ENCODE measurements around the gene DOCK10.
"Not testable (repeated sequence)": the region's sequence is repeated elsewhere in the genome, so short reads cannot be mapped to it uniquely, and the experiment has no call there.

DOCK10 gene

DNA sequence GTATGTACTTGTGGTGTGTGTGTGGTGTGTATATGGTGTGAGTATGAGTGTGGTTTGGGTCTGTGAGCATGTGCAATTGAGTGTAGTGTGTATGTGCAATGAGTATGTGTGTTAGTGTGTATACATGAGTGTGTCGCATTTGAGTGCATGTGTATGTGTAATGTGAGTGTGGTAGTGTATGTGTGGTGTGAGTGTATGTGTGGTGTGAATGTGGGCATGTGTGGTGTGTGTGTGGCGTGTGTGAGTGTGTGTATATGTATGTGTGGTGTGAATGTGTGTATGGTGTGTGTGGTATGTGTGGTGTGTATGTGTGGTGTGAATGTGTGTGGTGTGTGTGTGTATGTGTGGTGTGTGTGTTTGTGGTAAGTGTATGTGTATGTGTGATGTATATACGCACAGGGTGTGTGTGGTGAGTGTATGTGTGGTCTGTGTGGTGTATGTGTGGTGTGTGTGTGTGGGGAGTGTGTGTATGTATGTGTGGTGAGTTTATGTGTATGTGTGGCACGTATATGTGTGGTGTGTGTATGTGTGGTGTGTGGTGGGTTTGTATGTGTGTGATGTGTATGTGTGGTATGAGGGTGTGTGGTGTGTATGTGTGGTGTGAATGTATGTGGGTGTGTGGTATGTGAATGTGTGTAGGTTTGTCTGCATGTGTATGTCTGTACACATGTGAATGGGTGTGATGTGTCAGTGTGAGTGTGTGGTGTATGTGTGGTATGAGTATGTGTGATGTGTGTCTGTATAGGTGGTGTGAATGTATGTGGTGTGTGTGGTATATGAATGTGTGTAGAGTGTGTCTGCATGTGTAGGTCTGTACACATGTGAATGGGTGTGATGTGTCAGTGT, 123.4 kb downstream of the DOCK10 start:
- no peak for DNase-seq (ENCODE audit: low spot score)

DNA sequence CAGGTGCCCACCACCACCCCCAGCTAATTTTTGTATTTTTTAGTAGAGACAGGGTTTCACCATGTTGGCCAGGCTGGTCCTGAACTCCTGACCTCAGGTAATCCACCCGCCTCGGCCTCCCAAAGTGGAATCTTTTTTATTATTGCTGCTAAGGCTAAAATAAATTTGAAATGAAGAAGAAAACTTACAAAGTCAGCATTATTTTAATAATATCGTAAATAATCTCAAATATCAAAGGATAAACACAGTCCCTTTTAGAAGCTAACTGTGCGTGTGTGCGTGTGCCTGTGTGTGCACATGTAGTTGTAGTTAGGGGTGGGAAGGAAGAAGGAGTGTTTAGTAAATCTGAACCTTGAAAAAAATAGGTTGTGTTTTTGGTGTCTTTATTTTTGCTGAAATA, 125.0 kb downstream of the DOCK10 start:
- DNase-seq (ENCODE audit: low spot score): not testable (repeated sequence)

DNA sequence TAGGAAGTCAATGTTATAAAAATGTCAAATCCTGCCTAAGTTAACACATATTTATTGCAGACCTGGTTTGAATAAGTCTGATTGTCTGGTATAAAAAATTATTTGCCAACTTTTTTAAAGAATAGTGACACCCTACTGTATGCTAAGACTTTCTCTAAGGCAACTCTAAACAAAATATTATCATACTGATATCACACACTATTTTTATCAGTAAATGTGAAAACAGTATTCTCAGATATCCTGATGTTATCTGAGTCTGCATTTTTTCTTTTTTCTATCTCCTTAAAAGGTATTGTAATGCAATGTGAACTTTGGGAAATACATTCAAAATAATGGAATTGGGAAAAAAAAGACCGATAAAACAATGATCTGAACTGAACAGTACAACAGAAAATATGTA, 127.1 kb downstream of the DOCK10 start:
- no peak for DNase-seq (ENCODE audit: low spot score)

DNA sequence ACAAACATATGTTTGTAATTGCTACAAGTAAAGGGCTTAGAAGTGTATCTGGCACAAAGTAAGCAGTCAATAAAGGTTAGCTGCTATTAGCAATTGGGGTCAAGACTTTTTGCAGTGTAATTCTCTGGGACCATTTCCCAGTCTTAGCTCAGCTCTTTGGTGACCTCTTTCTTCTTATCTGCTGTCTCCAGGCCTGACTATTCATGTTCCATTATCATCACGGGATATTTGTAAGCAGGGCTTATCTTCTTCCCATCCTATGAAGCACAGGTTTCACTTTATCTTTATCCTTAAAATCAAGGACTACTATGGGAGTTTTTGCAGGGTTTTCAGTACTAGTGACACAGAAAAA, 131.7 kb downstream of the DOCK10 start:
- no peak for DNase-seq (ENCODE audit: low spot score)

DNA sequence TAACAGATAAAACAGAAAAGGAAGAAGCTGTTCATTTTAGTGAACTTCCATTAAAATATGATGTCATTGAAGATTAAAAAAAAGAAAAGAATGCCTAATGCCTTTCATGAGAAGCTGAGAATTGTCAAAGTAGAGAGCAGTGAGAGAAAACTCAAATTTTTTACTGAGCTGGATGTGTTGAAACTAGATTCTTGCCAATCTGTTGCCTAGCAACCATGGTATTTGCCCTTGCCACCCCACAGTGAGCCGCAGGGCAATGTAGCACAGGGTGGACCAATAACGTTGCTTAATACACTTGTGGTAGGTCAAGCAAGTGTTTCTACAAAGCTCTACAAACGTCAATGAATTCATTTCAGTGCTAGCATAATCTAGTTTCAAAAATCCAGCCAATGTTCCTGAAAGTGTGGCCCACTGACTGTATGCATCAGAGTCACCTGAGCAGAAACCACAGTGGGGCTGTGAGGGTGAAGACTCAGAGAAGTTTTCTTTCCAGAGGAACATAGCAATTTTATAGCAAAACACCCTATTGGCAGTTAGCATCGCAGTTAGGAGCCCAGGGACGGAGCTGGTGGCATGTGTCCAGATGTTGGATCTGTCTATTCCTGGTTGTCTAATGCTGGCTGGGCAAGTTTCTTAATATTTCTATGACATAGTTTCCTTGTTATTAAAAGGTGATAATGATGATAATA, 132.2 kb downstream of the DOCK10 start:
- DNase-seq (ENCODE audit: low spot score): peak; percentile 46

DNA sequence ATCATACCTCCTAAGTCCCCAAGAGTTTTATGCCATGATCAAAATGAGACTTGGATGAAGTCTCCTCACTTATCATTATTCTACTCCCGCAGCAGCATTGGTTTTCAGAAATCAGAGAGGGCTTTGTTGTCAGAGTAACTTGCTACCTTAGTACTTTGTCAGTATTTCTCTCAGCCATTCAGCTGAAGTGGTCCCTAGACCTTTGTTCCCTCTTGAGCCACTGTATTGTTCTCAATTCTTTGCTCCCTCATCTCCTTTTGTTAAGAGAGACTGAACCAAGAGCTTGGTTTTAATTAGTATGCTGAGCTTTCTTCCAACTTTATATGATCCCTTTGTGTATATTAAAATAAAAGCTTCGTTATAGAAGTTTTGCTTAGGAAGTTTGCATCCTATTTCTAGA, 133.4 kb downstream of the DOCK10 start:
- DNase-seq (ENCODE audit: low spot score): no peak

DNA sequence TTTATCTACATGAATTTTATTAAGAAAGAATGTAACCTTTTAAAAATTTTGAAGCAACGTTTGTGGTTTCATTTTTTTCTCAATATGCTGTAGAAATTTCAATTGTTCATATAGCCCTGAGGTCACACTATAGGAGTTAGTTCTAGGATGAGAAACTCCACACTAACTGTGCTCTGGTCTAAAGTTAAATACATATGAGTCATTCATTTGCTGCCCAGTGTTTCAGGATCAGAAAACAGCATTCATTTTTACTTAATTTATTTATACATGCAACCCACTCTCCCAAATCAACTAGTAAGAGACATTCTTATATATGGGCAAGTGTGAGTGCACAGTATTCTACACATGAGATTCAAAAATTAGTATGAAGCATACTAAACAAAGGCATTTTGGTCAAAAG, 137.9 kb downstream of the DOCK10 start:
- DNase-seq (ENCODE audit: low spot score): no peak

DNA sequence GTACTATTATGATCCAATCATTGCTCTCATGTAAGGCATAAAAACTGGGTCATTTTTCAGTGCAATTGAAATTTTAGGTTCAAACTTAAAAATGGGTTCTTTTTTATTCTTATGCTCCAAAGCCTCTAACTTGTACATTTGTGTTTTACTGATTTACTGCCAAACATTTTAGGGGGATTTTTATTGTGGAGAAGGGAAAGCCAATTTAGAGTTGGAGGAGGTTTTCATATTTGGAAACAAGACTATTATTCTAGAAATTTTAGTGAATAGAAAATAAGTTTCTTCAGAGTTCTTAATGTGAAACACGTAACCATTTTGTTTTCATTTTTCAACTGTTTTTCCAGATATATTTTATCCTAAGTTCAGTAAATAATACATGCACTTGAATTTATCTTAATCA, 138.6 kb downstream of the DOCK10 start:
- no peak for DNase-seq (ENCODE audit: low spot score)

DNA sequence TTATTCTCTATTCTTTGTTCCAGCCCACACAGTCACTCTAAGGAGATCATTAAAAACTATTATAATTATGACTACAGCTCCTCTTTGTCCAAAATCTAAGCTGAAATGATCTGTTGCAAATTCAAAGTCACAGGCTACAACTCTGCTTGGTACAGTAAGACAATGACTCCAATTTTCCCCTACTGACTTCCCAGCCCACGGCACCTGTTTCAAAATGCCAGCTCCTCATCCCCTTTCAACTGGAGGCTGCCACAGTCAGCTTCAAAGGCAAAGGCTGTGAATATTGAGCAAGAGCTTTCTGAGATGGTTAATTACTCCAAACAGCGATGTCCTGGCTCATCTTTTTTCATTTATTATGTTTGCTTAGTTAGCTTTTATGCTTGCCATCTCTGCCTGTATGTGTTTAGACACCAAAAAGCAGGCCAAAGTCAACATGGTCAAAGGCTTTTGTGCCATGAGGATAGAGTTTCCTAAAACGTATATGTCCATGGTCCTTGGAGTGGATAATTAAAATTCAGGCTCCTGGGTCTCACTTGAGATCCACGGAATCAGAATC, 141.1 kb downstream of the DOCK10 start:
- no peak for DNase-seq (ENCODE audit: low spot score)

DNA sequence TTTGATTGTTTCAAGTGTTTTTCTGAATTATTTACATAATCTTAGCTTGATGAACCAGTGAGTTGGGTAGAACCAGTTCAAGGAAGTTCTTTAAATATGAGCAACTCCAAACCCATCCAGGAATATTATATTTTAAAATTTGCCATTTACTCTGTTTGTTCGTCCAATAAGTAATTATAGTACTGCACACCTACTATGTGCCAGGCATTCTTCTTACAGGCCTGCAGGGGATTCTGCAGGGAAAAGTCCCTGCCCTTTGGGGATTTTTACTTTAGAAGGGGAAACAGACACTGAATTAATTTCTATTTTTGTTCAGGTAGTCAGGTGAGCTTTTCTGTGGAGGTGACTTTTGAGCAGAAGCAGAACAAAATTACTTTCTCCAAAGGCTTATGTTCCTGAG, 146.9 kb downstream of the DOCK10 start:
- DNase-seq (ENCODE audit: low spot score): no peak

DNA sequence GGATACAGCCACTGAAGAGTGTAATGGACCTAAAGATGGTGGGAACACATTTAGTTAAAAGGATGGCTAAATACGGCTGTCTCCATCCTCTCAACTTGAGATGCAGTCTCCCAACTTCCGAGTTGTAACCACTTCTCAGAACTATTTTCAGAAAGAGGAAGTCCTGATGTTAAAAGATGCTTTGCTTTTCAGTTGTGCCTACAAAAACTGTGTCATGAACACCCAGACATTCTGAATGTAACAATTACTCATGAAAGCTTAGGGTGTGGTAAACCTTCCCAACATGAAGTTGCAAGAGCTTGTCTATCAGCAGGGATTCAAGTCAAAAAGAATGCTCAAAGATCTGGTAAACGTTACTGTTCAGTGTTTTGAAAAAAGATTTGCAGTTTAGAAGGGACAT, 147.9 kb downstream of the DOCK10 start:
- no peak for DNase-seq (ENCODE audit: low spot score)

DNA sequence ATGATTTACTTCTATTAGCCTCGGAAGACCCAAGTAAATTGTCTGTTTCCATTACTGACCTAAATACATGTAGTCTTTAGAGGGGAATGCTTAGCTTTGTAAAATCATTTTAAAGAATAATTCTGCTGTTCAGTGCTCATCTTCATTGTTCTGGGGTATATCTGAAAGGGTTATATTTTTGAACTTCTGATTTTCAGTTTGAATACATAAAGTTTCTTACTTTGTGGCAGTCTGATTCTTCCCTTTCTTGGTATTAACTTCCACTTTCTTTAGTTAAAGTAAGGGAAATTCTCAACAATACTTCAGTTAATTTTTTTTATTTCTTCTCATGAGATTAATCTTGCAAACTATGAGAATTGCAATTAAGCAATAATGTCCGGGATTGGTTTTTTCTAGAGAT, 148.4 kb downstream of the DOCK10 start:
- DNase-seq (ENCODE audit: low spot score): no peak

DNA sequence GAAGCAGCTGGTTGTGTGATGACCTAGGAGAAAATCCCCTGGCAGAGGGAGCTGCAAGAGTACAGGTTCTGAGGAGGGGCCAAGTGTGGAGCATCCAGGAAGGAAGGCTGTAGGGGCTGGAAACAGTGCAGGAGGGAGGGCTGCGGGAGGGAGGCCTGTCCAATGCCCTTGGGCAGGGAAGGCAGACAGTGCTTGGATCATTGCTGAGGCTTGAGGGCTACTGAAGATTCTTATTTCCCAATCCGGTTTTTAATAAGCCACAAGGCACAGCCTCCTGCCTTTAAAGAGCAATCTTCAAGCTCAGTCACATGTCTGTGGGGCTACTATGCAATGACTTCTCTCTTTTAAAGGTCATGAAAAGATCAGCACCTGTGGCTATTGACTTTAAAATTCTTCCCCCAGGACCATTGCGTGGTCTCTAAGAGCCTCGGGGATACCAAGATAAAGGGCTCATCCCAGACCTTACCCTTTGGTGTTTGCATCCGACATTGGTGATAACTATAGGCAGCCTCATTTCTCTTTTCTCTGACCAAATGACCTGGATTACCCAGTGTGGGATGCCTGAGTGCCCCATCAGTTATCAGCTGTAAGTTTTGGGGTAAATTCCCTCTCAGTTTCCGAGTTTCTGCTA, 149.6 kb downstream of the DOCK10 start:
- DNase-seq (ENCODE audit: low spot score): no peak

DNA sequence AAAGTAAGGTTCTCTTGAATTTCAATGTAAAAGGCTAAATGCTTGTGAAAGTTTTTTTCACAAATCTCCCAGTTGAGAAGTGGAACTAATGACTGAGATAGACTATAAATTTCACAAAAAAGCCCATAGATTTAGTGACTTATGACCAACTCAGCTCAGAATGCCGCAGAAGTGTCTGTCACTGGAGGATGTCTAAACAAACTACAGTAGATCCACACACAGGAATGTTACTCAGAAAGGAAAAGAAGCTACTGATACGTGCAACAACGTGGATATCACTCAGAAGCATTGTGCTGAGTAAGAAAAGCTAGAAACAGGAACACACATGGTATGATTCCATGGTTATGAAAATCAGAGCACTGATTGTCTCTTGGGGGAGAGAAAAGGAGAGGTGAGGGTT, 151.9 kb downstream of the DOCK10 start:
- no peak for DNase-seq (ENCODE audit: low spot score)

DNA sequence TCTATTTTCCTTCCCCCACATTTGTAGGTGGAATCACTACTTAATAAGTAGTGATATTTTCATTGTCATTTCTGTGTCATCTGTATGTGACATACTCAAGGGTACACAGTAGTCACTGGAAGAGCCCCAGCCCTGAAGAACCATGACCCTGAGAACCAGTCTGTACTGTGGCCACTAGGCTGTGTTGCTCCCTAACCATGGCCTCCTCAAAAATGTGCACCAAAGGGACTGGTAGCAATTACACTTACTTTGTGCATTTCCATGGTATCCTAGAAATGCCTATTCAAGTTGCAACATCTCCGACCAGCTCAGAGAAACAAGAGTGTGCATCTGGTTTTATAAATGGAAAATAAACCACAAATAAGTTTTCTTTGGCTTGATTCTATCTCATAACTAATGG, 155.1 kb downstream of the DOCK10 start:
- no peak for DNase-seq (ENCODE audit: low spot score)

DNA sequence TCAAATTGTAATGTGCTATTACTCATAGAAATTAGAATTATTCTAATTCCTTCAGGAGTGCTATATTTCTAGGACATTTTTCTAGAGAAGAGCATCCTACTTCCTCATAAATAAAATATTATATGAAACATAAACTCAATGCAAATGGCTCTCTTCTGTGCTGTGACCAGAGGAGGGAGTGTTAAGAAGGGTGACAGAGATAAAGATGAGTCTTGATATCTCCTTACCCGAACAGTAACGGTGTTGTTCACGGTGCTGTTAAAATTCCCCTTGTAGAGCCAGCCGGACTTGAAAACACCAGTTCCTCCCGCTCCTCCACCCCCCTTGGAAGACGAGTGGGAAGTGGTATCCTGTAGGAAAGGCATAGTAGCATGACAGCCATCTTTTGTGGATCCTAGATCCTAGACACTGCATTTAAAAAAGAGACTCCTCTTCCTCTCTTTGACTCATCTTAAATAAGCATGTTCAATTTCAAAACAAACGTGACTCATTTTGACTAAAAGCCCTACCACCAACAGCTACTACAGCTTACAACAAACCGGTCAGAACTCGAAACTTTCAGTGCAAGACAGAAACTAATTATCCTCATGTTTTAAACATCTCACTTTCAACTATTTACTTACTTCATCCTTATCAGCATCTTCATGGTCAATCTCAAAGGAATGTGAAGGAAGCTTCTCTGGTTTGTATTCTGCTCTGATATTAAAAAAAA, 156.3 kb downstream of the DOCK10 start:
- DNase-seq (ENCODE audit: low spot score): no peak

DNA sequence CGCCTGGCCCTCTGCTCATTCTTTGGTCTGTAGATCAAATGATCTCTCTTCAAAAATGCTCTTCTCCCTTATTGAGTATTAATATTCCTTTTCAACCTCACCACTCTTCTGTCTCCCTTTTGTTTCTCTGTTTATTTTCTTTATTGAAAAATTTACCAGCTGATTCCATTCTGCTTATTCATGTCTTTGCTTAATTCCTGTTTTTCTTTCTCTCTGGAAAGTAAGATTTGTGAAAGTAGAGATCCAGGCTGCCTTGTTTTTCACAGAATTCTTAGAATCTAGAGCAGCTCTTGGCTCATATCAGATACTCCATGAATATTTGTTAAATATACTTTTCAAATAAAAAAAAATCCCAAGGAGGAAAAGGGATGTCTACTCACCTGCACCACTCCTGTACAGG, 157.0 kb downstream of the DOCK10 start:
- no peak for DNase-seq (ENCODE audit: low spot score)

DNA sequence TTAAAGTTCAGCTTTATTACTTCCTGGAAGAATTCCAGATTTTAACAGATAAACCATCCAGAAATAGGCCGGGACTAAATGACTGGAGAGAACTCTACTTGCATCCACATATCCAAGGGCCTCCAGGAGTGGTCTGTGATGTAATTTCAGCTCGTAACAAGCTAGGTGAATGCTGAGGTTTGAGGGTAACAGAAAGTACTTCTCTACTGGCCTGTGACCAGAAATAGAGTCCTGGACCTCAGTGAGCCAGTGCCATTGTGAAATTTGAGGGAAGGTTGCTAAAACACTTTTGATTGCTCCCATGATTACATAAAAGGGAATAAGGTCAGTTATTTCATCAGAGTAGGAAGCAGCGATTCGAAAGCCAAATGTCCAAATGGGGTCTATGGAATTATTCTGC, 158.1 kb downstream of the DOCK10 start:
- no peak for DNase-seq (ENCODE audit: low spot score)

DNA sequence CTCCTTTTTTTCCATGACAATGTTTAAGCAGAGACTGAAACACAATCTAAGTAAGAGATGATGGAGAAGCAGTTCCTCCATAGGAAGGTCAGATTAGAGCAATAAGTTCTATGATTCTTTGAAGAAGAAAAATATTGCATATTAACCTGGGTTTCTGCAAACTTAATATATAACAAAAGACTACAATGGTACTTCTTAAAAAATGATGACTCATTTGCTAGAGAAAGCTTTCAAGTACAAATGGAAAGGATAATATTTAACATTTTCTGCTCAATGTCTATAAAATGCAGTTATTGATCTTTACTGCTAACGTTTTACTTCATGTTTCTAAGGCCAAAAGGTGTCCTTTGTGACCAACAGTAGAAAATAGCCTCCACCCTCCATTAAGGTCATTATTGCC, 158.6 kb downstream of the DOCK10 start:
- no peak for DNase-seq (ENCODE audit: low spot score)

DNA sequence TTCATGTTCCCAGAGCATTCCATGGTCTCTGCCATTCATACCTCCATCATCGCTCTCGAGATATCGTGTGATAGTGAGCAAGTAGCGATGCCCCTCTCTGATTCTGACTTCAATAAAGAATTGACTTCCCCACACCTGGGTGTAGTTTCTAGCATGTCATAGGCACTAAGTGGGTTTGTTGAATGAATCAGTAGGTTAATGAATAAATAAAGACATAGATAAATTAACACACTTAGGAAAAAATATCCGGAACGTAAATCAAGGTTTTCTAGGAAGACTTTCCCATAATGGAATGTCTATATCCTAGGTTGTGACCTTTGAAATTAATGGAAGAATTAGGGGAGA, 159.1 kb downstream of the DOCK10 start:
- no peak for DNase-seq (ENCODE audit: low spot score)

DNA sequence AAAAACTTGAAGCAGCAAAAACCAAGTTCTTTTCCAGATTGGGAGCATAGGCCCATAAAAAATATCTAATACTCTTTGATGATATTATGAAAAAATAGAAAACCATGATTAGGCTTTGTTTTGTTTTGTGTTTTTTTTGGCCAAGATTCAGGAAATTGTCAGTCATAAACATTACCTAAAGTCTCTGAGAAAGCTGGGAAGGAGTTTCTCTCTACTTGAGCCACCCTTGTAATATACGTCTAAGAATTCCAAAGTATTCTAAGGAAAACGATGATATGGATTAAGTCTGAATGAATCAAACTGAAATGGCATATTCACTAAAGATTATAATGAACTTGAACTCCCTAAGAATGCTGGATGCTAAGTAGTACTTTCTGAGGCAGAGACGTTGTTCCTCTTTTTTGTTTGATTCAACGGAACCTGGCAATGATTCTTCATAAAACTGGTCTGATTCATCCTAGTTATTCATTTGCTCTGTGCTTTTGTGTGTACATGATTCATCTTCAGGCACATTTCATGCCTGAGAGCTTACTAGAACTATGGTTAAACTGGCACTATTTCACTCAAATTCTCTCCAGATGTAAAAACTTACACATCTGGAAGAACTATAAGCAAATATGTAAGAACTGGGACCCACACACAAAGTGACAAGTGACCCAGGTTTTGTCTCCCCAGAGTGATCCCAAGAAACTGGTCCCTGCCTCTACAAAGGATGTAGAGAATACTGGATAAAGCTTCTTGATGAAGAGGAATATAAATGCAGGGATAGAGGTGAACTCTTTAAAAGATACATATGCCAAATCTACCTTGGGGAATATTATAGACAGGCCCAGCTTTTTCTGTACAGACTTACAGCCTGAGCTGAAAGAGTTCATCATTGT, 159.7 kb downstream of the DOCK10 start:
- no peak for DNase-seq (ENCODE audit: low spot score)

DNA sequence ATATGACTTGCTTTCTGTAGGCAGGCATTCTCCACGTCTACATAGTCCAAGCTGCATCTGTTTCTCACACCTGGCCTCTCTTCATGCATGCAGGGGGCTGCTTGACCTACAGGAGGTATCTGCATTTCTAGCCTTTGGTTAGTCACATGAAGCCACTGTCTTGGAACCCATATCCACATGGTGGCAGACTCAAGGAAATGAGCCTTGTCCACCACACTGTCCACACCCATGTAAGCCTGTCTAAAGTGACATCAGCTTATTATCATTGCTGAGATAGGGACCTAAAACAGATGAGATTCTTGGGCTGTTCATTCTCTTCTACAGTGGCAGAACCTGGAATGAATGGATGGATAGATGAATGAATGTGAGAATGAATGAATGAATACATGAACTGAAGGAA, 160.4 kb downstream of the DOCK10 start:
- DNase-seq (ENCODE audit: low spot score): no peak

All from iPS-NIHi11 (cell line).